Stimulated activated effector memory CD8-positive, alpha-beta T cell treated with anti-CD3 and anti-CD28 coated beads, Interleukin-12 subunit alpha, Interleukin-12 subunit beta, amount 100 ng/mL, for 72 hours (primary cell): ENCODE data around the gene MAP3K1.
A peak's percentile ranks its signal among the peaks of the same experiment; 100 is the strongest.

Source experiments
- ATAC-seq: fragments of 150-1000 bp; cut with Tn5 transposase; 2 replicates; pipeline ENCODE4 v1.10.0; 2021
- DNase-seq, 2 donors: peaks; one replicate each; pipeline ENCODE4 v3.0.0; 2021 to 2022; ENCODE audit warnings: low spot score in 2 of 2
- H3K27ac Mint-ChIP-seq: one replicate; pipeline ENCODE4 v1.8.0; 2022; ENCODE audit warnings: mild to moderate bottlenecking, mixed read lengths
- H3K36me3 Mint-ChIP-seq: one replicate; pipeline ENCODE4 v1.8.0; 2022; ENCODE audit warnings: mild to moderate bottlenecking, mixed read lengths
- H3K4me1 Mint-ChIP-seq: one replicate; pipeline ENCODE4 v1.8.0; 2022; ENCODE audit warnings: mixed read lengths
- H3K4me3 Mint-ChIP-seq: one replicate; pipeline ENCODE4 v1.8.0; 2022; ENCODE audit warnings: mild to moderate bottlenecking, mixed read lengths
- H3K9me3 Mint-ChIP-seq: one replicate; pipeline ENCODE4 v1.8.0; 2022; ENCODE audit warnings: mixed read lengths

MAP3K1 gene

GRCh38 chr5:56851258-56851941, 36.1 kb downstream of the MAP3K1 start:
- Mint-ChIP-seq H3K36me3 (no peaks in the 10 kb centered on the region), H3K9me3 (no peaks in the 10 kb centered on the region), H3K4me3 (peak overlapping the region; percentile 46), H3K4me1 (peaks cover 76% of the 10 kb centered on the region), H3K27ac (peak overlapping the region; percentile 38)
- DNase-seq (no peak), ATAC-seq (peak; percentile 22)

- no peaks in the 10 kb centered on the region for H3K36me3 Mint-ChIP-seq
- DNase-seq (no peak), ATAC-seq (no peak)
- no peaks in the 10 kb centered on the region for H3K9me3 Mint-ChIP-seq
- peaks cover 71% of the 10 kb centered on the region for H3K4me1 Mint-ChIP-seq
- peak overlapping the region; percentile 38 for H3K27ac Mint-ChIP-seq
- peak overlapping the region; percentile 46 for H3K4me3 Mint-ChIP-seq
Measured at GRCh38 chr5:56852228-56853000, 37.1 kb downstream of the MAP3K1 start.

- Mint-ChIP-seq H3K4me1 (peaks cover 62% of the 10 kb centered on the region), H3K9me3 (no peaks in the 10 kb centered on the region), H3K36me3 (no peaks in the 10 kb centered on the region), H3K4me3 (peak overlapping the region; percentile 10), H3K27ac (no peak overlapping the region)
- ATAC-seq = no peak
- DNase-seq = no peak
Measured at GRCh38 chr5:56853698-56854097, 38.3 kb downstream of the MAP3K1 start.

GRCh38 chr5:56854920-56855319, 39.6 kb downstream of the MAP3K1 start:
- Mint-ChIP-seq H3K9me3 (no peaks in the 10 kb centered on the region), H3K27ac (peak overlapping the region; percentile 29), H3K4me1 (peaks cover 49% of the 10 kb centered on the region), H3K36me3 (peaks cover 5% of the 10 kb centered on the region), H3K4me3 (no peak overlapping the region)
- ATAC-seq (no peak), DNase-seq (no peak)

- Mint-ChIP-seq H3K9me3 (no peaks in the 10 kb centered on the region), H3K27ac (no peak overlapping the region), H3K4me1 (peaks cover 46% of the 10 kb centered on the region), H3K4me3 (no peak overlapping the region), H3K36me3 (peaks cover 22% of the 10 kb centered on the region)
- DNase-seq (no peak), ATAC-seq (no peak)
Measured at GRCh38 chr5:56856541-56857178, 41.3 kb downstream of the MAP3K1 start.

GRCh38 chr5:56858777-56859442, 43.6 kb downstream of the MAP3K1 start:
- no peaks in the 10 kb centered on the region for H3K9me3 Mint-ChIP-seq
- no peak overlapping the region for H3K27ac Mint-ChIP-seq
- peaks cover 25% of the 10 kb centered on the region for H3K4me1 Mint-ChIP-seq
- DNase-seq (no peak), ATAC-seq (no peak)
- no peak overlapping the region for H3K4me3 Mint-ChIP-seq
- peaks cover 36% of the 10 kb centered on the region for H3K36me3 Mint-ChIP-seq

- no peak overlapping the region for H3K27ac Mint-ChIP-seq
- peaks cover 67% of the 10 kb centered on the region for H3K36me3 Mint-ChIP-seq
- no peak for ATAC-seq
- H3K4me3 Mint-ChIP-seq = no peak overlapping the region
- no peak for DNase-seq
- H3K4me1 Mint-ChIP-seq = peaks cover 5% of the 10 kb centered on the region
- no peaks in the 10 kb centered on the region for H3K9me3 Mint-ChIP-seq
Measured at GRCh38 chr5:56861893-56862485, 46.6 kb downstream of the MAP3K1 start.

- Mint-ChIP-seq H3K27ac (no peak overlapping the region), H3K4me1 (peaks cover 5% of the 10 kb centered on the region), H3K4me3 (no peak overlapping the region), H3K9me3 (no peaks in the 10 kb centered on the region), H3K36me3 (peaks cover 76% of the 10 kb centered on the region)
- ATAC-seq (no peak), DNase-seq (no peak)
Measured at GRCh38 chr5:56862909-56863308, 47.6 kb downstream of the MAP3K1 start.

- Mint-ChIP-seq H3K27ac (no peak overlapping the region), H3K36me3 (peaks cover 91% of the 10 kb centered on the region), H3K4me3 (no peak overlapping the region), H3K4me1 (peaks cover 10% of the 10 kb centered on the region), H3K9me3 (no peaks in the 10 kb centered on the region)
- ATAC-seq (no peak), DNase-seq (no peak)
Measured at GRCh38 chr5:56871777-56872176, 56.4 kb downstream of the MAP3K1 start.

GRCh38 chr5:56873056-56873455, 57.7 kb downstream of the MAP3K1 start:
- H3K4me1 Mint-ChIP-seq = peaks cover 10% of the 10 kb centered on the region
- ATAC-seq (no peak), DNase-seq (no peak)
- no peak overlapping the region for H3K27ac Mint-ChIP-seq
- H3K4me3 Mint-ChIP-seq = no peak overlapping the region
- H3K36me3 Mint-ChIP-seq = peaks cover 89% of the 10 kb centered on the region
- no peaks in the 10 kb centered on the region for H3K9me3 Mint-ChIP-seq

- H3K4me3 Mint-ChIP-seq = no peak overlapping the region
- DNase-seq = no peak
- peak overlapping the region; percentile 11 for H3K27ac Mint-ChIP-seq
- H3K4me1 Mint-ChIP-seq = peaks cover 4% of the 10 kb centered on the region
- ATAC-seq = peak; percentile 58
- H3K36me3 Mint-ChIP-seq = peaks cover 95% of the 10 kb centered on the region
- H3K9me3 Mint-ChIP-seq = no peaks in the 10 kb centered on the region
Measured at GRCh38 chr5:56876327-56876726, 61.0 kb downstream of the MAP3K1 start.

GRCh38 chr5:56881571-56881970, 66.2 kb downstream of the MAP3K1 start:
- Mint-ChIP-seq H3K4me3 (no peak overlapping the region), H3K36me3 (peaks cover 97% of the 10 kb centered on the region)

GRCh38 chr5:56893251-56893951, 78.1 kb downstream of the MAP3K1 start:
- peak; percentile 55 for ATAC-seq
- H3K4me3 Mint-ChIP-seq = no peak overlapping the region
- H3K27ac Mint-ChIP-seq = peak overlapping the region; percentile 56
- no peaks in the 10 kb centered on the region for H3K9me3 Mint-ChIP-seq
- peaks cover 78% of the 10 kb centered on the region for H3K36me3 Mint-ChIP-seq
- H3K4me1 Mint-ChIP-seq = peaks cover 5% of the 10 kb centered on the region
- DNase-seq = no peak

More at GRCh38 chr5:56881571-56881970, 66.2 kb downstream of the MAP3K1 start:
- Mint-ChIP-seq H3K9me3 (no peaks in the 10 kb centered on the region), H3K27ac (peak overlapping the region; percentile 27), H3K4me1 (no peaks in the 10 kb centered on the region)
- no peak for DNase-seq
- ATAC-seq = no peak

- Mint-ChIP-seq H3K9me3 (no peaks in the 10 kb centered on the region), H3K4me1 (peaks cover 5% of the 10 kb centered on the region), H3K27ac (peak overlapping the region; percentile 12), H3K4me3 (no peak overlapping the region), H3K36me3 (peaks cover 47% of the 10 kb centered on the region)
- no peak for ATAC-seq
- no peak for DNase-seq
Measured at GRCh38 chr5:56896763-56897162, 81.4 kb downstream of the MAP3K1 start.
